ENCODE data around the gene LDB2.
"Not testable (repeated sequence)": the region's sequence is repeated elsewhere in the genome, so short reads cannot be mapped to it uniquely, and the experiment has no call there.

The LDB2 gene

DNA sequence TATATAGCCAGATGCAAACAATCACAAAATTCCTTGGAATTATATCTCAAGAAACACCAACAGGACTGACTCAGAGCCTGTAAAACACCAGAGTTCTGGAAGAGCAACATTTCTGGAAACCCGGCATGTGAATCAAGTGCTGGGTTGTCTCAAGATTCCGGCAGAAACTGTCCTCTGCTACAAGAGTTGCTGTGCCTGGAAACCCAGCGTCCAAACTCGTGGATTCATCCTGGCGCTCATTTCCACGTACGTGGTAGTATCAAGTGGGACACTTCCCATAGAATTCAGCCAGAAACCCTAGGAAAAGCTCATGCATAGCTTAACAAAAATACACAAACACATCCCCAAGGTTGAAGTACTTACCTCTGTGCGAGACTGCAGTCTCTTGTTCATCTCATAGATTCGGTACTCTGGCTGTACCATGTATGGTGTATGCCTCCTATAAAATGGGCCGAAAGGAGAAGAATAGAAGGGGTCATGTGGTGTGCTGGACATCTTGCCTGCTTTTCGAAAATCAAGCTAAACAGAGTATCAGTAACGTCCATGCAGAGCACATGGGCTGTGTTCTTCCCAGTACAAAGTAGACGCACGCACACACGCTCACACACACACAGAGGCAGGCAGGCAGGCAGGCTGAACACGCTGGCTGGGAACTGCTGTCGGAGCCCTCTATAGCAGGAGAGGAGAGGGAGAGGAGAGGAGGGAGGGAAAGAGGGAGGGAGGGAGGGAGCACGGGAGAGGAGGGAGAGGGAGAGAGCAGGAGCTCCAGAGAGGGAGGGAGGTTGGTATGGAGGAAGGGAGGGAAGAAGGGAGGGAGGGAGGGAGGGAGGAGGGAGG lies at the start of gene LDB2:
Gene LDB2, minus strand, starts transcription at position 655 of the 837 bp plus-strand sequence.
- peak; percentile 14 for DNase-seq (ENCODE audit: low read depth)
- TF ChIP-seq, protein P1, sequence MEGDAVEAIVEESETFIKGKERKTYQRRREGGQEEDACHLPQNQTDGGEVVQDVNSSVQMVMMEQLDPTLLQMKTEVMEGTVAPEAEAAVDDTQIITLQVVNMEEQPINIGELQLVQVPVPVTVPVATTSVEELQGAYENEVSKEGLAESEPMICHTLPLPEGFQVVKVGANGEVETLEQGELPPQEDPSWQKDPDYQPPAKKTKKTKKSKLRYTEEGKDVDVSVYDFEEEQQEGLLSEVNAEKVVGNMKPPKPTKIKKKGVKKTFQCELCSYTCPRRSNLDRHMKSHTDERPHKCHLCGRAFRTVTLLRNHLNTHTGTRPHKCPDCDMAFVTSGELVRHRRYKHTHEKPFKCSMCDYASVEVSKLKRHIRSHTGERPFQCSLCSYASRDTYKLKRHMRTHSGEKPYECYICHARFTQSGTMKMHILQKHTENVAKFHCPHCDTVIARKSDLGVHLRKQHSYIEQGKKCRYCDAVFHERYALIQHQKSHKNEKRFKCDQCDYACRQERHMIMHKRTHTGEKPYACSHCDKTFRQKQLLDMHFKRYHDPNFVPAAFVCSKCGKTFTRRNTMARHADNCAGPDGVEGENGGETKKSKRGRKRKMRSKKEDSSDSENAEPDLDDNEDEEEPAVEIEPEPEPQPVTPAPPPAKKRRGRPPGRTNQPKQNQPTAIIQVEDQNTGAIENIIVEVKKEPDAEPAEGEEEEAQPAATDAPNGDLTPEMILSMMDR (IDR thresholded peaks at IDR 0.05; ENCODE audit: insufficient read depth, low read depth, low read length, missing control alignments): no peak
- H3K4me3 ChIP-seq (ENCODE audit: low read depth, low read length): peak within 1 kb of the TSS; percentile 40

GRCh38 chr4:16942491-16942890 lies 44.0 kb upstream of the LDB2 start:
- TF ChIP-seq, protein P1 (IDR thresholded peaks at IDR 0.05; ENCODE audit: insufficient read depth, low read depth, low read length, missing control alignments): no peak
- H3K4me3 ChIP-seq (ENCODE audit: low read depth, low read length): no peak overlapping the region
- DNase-seq (ENCODE audit: low read depth): peak; percentile 57

- no peak for DNase-seq (ENCODE audit: low read depth)
- no peak overlapping the region for H3K4me3 ChIP-seq (ENCODE audit: low read depth, low read length)
- TF ChIP-seq, protein P1 (IDR thresholded peaks at IDR 0.05; ENCODE audit: insufficient read depth, low read depth, low read length, missing control alignments): no peak
Measured at GRCh38 chr4:16939178-16939577, 40.7 kb upstream of the LDB2 start.

- no peak overlapping the region for H3K4me3 ChIP-seq (ENCODE audit: low read depth, low read length)
- DNase-seq (ENCODE audit: low read depth): no peak
- TF ChIP-seq, protein P1 (IDR thresholded peaks at IDR 0.05; ENCODE audit: insufficient read depth, low read depth, low read length, missing control alignments): no peak
Measured at GRCh38 chr4:16938512-16939040, 40.1 kb upstream of the LDB2 start.

DNA sequence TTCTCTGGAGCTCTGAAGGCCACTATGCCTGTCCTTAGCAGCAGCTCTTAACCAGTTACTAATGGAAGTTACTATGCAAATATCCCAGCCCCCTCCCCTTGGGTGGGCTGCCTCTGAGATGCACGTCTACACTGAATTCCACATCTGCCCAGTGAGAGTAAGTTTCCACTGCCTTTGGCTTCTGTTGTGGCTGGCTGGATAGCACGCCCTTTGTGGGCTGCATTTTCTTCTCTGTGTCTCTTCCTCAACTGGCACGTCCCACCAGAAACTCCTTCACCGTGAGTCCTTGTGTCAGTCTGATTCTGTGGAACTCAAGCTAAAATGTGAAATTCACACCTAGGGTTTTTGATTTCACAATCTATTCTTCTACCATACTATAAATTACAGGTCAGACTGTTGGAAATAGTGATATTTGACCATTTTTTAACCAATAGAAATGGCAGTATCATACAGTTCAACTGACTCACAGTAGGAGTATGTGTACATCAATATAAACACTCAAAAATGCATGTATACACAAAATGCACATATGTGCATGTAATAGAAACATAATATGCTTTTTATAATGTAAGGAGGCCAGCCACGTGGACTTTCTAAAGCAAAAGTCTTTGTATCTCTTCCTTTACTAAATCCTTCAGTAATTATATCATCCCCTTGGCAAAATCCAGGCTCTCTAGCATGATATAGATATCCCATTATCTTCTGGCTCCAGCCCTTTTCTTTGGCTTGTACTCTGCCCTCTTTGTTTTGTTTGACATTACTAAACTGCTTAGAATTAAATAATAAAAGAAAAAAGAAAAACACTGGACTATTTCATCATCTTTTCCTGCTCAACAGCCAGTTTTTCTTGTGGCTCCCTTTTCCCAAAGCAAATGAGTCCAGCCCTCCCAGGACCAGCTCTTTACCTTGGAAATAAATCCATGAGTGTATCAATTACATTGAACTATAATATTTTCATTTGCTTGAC lies 33.2 kb upstream of the LDB2 start:
- TF ChIP-seq, protein P1 (IDR thresholded peaks at IDR 0.05; ENCODE audit: insufficient read depth, low read depth, low read length, missing control alignments): no peak
- no peak overlapping the region for H3K4me3 ChIP-seq (ENCODE audit: low read depth, low read length)
- DNase-seq (ENCODE audit: low read depth): no peak

DNA sequence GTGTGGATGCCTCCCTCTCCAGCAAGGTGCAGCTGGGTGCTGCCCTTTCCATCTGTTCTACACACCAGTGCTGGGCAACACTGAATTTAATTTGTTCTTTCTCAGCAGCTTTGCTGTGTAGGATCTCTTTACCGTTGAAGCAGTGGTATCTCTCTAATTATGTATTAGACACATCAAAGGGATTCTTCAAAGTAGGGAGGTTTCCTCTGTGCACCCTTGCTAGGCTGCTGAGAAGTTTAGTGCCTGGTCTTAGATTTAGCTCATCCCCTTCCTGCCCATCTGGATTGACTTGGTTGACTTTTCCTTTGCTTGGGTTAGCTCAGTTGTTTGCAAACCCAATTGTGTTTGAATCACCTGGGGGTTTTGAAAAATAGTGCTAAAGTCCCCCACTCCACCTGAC lies 27.8 kb upstream of the LDB2 start:
- TF ChIP-seq, protein P1 (IDR thresholded peaks at IDR 0.05; ENCODE audit: insufficient read depth, low read depth, low read length, missing control alignments): no peak
- no peak for DNase-seq (ENCODE audit: low read depth)
- H3K4me3 ChIP-seq (ENCODE audit: low read depth, low read length): no peak overlapping the region

DNA sequence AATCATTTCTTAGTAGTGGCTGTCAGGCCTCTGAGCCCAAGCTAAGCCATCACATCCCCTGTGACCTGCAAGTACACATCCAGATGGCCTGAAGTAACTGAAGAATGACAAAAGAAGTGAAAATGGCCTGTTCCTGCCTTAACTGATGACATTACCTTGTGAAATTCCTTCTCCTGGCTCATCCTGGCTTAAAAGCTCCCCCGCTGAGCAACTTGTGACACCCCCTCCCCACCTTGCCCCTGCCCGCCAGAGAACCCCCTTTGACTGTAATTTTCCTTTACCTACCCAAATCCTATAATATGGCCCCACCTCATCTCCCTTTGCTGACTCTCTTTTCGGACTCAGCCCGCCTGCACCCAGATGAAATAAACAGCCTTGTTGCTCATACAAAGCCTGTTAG lies 20.3 kb upstream of the LDB2 start:
- not testable (repeated sequence) for DNase-seq (ENCODE audit: low read depth); H3K4me3 ChIP-seq (ENCODE audit: low read depth, low read length)

All from GM12865 (cell line).